Measurements from ENCODE around the gene MAGOHB.
"Not testable (repeated sequence)": the region's sequence is repeated elsewhere in the genome, so short reads cannot be mapped to it uniquely, and the experiment has no call there.

MAGOHB gene

GRCh38 chr12:10612984-10613348 lies 443 bp downstream of the MAGOHB start:
- H3K27me3 ChIP-seq (replicated peaks; ENCODE audit: control insufficient read depth, insufficient read depth, low read length), result no peaks in the 10 kb centered on the region
- TF ChIP-seq CTCF (IDR thresholded peaks at IDR 0.05; ENCODE audit: insufficient read depth, low read length, poor library complexity, severe bottlenecking), result no peak
- peak; percentile 6 for DNase-seq (ENCODE audit: extremely low read depth, insufficient read length)
- peak overlapping the region; percentile 94 for H3K4me3 ChIP-seq (replicated peaks; ENCODE audit: low read depth, low read length)
- no peaks in the 10 kb centered on the region; the same call in 1 of the 2 replicates for H3K36me3 ChIP-seq (ENCODE audit: control insufficient read depth, insufficient read depth, low read length)

- no peaks in the 10 kb centered on the region; the same call in 1 of the 2 replicates for H3K36me3 ChIP-seq (ENCODE audit: control insufficient read depth, insufficient read depth, low read length)
- no peak for DNase-seq (ENCODE audit: extremely low read depth, insufficient read length)
- no peaks in the 10 kb centered on the region for H3K27me3 ChIP-seq (replicated peaks; ENCODE audit: control insufficient read depth, insufficient read depth, low read length)
- peak overlapping the region; percentile 94 for H3K4me3 ChIP-seq (replicated peaks; ENCODE audit: low read depth, low read length)
- TF ChIP-seq CTCF (IDR thresholded peaks at IDR 0.05; ENCODE audit: insufficient read depth, low read length, poor library complexity, severe bottlenecking), result no peak
These were observed 1.3 kb downstream of the MAGOHB start for GRCh38 chr12:10612110-10612509.

GRCh38 chr12:10611258-10611657 lies 2.2 kb downstream of the MAGOHB start:
- not testable (repeated sequence) for H3K4me3 ChIP-seq (replicated peaks; ENCODE audit: low read depth, low read length); DNase-seq (ENCODE audit: extremely low read depth, insufficient read length); H3K36me3 ChIP-seq (ENCODE audit: control insufficient read depth, insufficient read depth, low read length); H3K27me3 ChIP-seq (replicated peaks; ENCODE audit: control insufficient read depth, insufficient read depth, low read length)

- no peak for TF ChIP-seq CTCF (IDR thresholded peaks at IDR 0.05; ENCODE audit: insufficient read depth, low read length, poor library complexity, severe bottlenecking)
- Histone ChIP-seq H3K4me3 (replicated peaks; ENCODE audit: low read depth, low read length) (no peak overlapping the region), H3K27me3 (replicated peaks; ENCODE audit: control insufficient read depth, insufficient read depth, low read length) (no peaks in the 10 kb centered on the region), H3K36me3 (ENCODE audit: control insufficient read depth, insufficient read depth, low read length) (no peaks in the 10 kb centered on the region; the same call in 1 of the 2 replicates)
- DNase-seq (ENCODE audit: extremely low read depth, insufficient read length), result no peak
These were observed 3.2 kb downstream of the MAGOHB start for GRCh38 chr12:10610188-10610587.

- Histone ChIP-seq H3K36me3 (ENCODE audit: control insufficient read depth, insufficient read depth, low read length) (peaks cover 1% of the 10 kb centered on the region; the same call in 1 of the 2 replicates), H3K27me3 (replicated peaks; ENCODE audit: control insufficient read depth, insufficient read depth, low read length) (no peaks in the 10 kb centered on the region), H3K4me3 (replicated peaks; ENCODE audit: low read depth, low read length) (no peak overlapping the region)
- peak; percentile 16 for TF ChIP-seq CTCF (IDR thresholded peaks at IDR 0.05; ENCODE audit: insufficient read depth, low read length, poor library complexity, severe bottlenecking)
- DNase-seq (ENCODE audit: extremely low read depth, insufficient read length), result no peak
These were observed 5.4 kb downstream of the MAGOHB start for GRCh38 chr12:10607885-10608458.

GRCh38 chr12:10601860-10602259 lies 11.5 kb downstream of the MAGOHB start:
- Histone ChIP-seq H3K36me3 (ENCODE audit: control insufficient read depth, insufficient read depth, low read length) (peaks cover 3% of the 10 kb centered on the region), H3K27me3 (replicated peaks; ENCODE audit: control insufficient read depth, insufficient read depth, low read length) (no peaks in the 10 kb centered on the region), H3K4me3 (replicated peaks; ENCODE audit: low read depth, low read length) (no peak overlapping the region)
- no peak for DNase-seq (ENCODE audit: extremely low read depth, insufficient read length)
- no peak for TF ChIP-seq CTCF (IDR thresholded peaks at IDR 0.05; ENCODE audit: insufficient read depth, low read length, poor library complexity, severe bottlenecking)
